ENCODE results near the gene MAN2B2.

Gene MAN2B2

GRCh38 chr4:6596948-6597347 is 22.0 kb downstream of the MAN2B2 start:
- no peak for DNase-seq

DNA sequence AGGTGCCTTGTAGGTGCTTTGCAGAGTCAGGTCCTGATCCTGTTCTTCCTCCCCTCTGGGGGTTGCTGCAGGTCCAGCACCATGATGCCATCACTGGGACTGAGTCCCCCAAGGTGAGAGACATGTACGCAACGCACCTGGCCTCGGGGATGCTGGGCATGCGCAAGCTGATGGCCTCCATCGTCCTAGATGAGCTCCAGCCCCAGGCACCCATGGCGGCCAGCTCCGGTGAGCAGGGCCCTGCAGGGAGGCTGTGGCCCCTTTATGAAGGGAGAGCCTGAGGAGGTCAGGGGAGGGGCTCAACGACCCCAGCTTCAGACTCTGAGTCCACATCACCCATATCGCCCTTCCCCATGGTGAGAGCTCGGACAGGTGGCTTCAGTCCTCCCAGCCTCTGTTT is 23.1 kb downstream of the MAN2B2 start:
- no peak for DNase-seq

GRCh38 chr4:6598641-6599040 is 23.7 kb downstream of the MAN2B2 start:
- DNase-seq: no peak

- DNase-seq: no peak
Measured at GRCh38 chr4:6601661-6602250, 26.8 kb downstream of the MAN2B2 start.

GRCh38 chr4:6602289-6602688 is 27.3 kb downstream of the MAN2B2 start:
- no peak for DNase-seq

GRCh38 chr4:6603128-6603527 is 28.1 kb downstream of the MAN2B2 start:
- no peak for DNase-seq

- DNase-seq: no peak
Measured at GRCh38 chr4:6605114-6605513, 30.1 kb downstream of the MAN2B2 start.

GRCh38 chr4:6605605-6606004 is 30.6 kb downstream of the MAN2B2 start:
- no peak for DNase-seq

DNA sequence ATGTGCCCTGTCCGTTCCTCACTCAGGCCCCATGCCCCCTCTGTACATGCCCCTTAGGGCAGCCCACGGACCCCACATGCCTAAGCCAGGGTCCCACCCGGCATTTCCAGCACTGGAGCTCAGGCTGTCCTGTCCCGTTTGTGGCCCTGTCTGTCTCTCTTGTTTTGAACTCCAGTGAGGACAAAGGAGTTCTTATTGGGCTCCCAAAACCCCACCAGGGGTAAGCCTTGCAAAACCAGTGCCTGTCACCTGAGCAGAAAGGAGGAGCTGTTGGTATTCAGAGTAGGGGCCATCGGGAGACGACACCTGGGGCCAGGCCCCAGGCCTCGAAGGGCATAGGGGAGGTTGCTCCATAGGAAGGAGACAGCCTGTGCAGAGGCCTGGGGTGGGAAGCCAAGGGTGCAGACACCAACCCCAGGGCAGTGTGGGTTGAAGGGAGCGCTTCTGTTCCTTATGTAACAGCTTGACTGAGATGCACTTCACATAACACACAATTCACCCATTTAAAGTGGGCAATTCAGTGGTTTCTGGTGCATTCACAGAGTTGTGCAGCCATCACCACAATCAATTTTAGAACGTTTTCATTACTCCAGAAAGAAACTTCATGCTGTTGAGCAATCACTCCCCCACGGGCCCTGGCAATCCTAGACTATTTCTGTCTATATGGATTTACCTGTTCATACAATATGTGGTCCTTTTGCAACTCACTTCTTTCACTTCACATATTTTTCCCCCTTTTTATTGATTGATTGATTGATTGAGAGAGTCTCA is 31.7 kb downstream of the MAN2B2 start:
- no peak for DNase-seq

- DNase-seq: no peak
Measured at GRCh38 chr4:6607368-6608055, 32.5 kb downstream of the MAN2B2 start.

- no peak for DNase-seq
Measured at GRCh38 chr4:6608758-6609414, 33.9 kb downstream of the MAN2B2 start.

DNA sequence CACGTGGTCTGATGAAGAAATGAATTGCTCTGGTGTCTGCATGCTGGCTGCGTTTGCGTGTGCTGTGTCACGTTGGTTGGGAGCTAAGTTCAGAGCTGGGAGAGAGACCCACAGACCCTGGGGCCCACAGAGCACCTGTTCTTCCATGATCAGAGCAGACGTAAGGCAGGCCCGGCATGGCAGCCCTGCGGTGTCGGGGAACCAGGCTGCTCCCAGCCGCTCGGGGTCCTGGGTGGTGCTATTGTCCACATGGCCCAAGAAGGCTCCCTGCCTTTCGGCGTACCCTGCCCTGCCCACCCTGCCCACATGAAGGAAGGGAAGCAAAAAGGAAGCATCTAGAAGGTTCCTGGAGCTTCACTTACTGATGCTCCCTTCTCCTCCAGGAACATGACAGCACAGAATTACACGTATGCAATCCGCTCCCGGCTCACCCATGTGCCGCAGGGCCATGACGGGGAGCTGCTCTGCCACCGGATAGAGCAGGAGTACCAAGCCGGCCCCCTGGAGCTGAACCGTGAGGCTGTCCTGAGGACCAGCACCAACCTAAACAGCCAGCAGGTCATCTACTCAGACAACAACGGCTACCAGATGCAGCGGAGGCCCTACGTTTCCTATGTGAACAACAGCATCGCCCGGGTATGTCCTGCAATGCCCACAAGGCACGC is 34.6 kb downstream of the MAN2B2 start:
- no peak for DNase-seq

- no peak for DNase-seq
Measured at GRCh38 chr4:6610856-6611430, 36.0 kb downstream of the MAN2B2 start.

DNA sequence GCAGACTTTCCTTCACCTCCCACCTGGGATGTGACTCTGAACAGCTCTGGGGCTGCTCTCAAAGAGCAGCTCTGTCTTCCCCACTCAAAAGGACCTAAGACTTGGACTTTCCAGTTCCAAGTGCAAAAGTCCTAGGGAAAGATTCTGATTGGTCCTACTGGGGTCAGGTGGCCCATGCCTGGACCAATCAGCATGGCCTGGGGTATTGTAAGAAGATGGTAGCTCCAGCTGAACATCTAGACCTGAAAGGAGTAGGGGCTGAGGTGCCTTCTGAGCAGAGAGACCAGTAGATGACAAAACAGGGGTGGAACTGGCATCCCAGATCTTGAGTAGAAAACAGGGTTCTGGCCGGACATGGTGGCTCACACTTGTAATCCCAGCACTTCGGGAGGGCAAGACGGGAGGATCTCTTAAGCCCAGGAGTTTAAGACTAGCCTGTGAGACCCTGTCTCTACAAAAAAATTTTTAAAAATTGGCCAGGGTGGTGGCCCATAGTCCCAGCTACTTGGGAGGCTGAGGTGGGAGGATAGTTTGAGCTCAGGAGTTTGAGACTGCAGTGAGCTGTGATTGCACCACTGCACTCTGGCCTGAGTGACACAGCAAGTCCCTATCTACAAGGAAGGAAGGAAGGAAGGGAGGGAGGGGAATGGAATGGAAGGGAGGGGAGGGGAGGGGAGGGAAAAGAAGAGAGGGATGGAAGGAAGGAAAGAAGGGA is 38.1 kb downstream of the MAN2B2 start:
- DNase-seq: no peak

- DNase-seq: no peak
Measured at GRCh38 chr4:6613676-6614651, 39.0 kb downstream of the MAN2B2 start.

- no peak for DNase-seq
Measured at GRCh38 chr4:6614701-6615230, 39.8 kb downstream of the MAN2B2 start.

- DNase-seq: no peak
Measured at GRCh38 chr4:6616087-6616995, 41.4 kb downstream of the MAN2B2 start.

GRCh38 chr4:6617246-6617645 is 42.3 kb downstream of the MAN2B2 start:
- DNase-seq: no peak

- no peak for DNase-seq
Measured at GRCh38 chr4:6618386-6619115, 43.6 kb downstream of the MAN2B2 start.

All from activated CD8-positive, alpha-beta memory T cell treated with anti-CD3 and anti-CD28 coated beads, Interleukin-2, amount 50 U/mL, for 4 hours (primary cell).